ENCODE results near the gene ACOT8. TPM values are rescaled to one million over a fixed set of nuclear protein-coding genes. Genes with fewer than 3 reads are reported as not detected.
A peak's percentile ranks its signal among the peaks of the same experiment; 100 is the strongest.

The ACOT8 gene
- total and polyA plus RNA-seq, 9 of the 15 experiments (the other 6 are each of a cell fraction or from before 2014, with no cell fraction given) = 8.2 to 46.7 (median 20.7) TPM

DNA sequence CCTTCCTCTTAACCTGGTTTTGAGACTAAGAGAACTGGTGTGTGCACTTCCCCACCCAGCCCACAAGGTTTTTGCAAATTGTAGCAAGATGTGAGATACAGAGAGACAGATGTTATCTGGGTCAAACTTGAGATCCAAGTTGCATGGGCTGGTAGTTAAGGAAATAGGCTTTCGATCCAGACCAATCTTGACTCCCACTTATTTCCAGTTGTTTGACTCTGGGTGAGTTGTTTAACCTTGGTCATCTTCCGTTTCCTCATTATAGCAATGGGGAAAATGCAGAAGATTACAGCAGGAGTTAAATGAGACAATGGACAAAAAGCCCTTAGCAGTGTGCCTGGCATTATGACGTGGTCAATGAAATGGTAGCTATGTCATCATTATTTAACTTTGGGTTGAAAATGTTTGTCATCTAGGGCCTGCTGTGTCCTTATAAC lies 21.8 kb downstream of the ACOT8 start:
- peaks cover 32 to 34% of the 10 kb centered on the region in 2 experiments for H3K4me1 ChIP-seq (replicated peaks in 1 of 2; ENCODE audit: control insufficient read depth in 2 of 2, insufficient read depth in 2 of 2, low read length in 2 of 2)
- H3K27ac ChIP-seq (ENCODE audit: extremely low read depth, low read depth, low read length) = peak overlapping the region; percentile 25; the same call in 1 of the 3 replicates
- H3K27me3 ChIP-seq (ENCODE audit: control insufficient read depth in 2 of 2, insufficient read depth in 2 of 2, low read length in 2 of 2) = no peaks in the 10 kb centered on the region
- no peaks in the 10 kb centered on the region for H4K20me1 ChIP-seq (replicated peaks; ENCODE audit: control insufficient read depth, insufficient read depth, low read length)
- H3K79me2 ChIP-seq (ENCODE audit: control insufficient read depth, insufficient read depth, low read length) = no peaks in the 10 kb centered on the region
- TF ChIP-seq GATA2 (CRISPR knock-in tag; IDR thresholded peaks at IDR 0.05) (peak; percentile 52), HMBOX1 (IDR thresholded peaks at IDR 0.05) (peak; percentile 92), JUN (IDR thresholded peaks at IDR 0.05; ENCODE audit: borderline replicate concordance, low read depth, low read length) (no peak), JUN (CRISPR knock-in tag; IDR thresholded peaks at IDR 0.05; ENCODE audit: borderline replicate concordance) (no peak), SPI1 (IDR thresholded peaks at IDR 0.05; ENCODE audit: borderline replicate concordance, low read depth, low read length) (peak; percentile 37; the same call in 1 of the 2 replicates), DNMT1 (IDR thresholded peaks at IDR 0.05) (no peak), ZNF696 (CRISPR knock-in tag; conservative IDR thresholded peaks at IDR 0.05) (no peak), NR3C1 (CRISPR knock-in tag; IDR thresholded peaks at IDR 0.05) (no peak)
- H3K4me3 ChIP-seq = no peak overlapping the region
- peak overlapping the region; percentile 60; the same call in 1 of the 2 replicates for H3K4me2 ChIP-seq (ENCODE audit: insufficient read depth, low read length)
- ChIA-PET CTCF (ENCODE audit: low intra/inter-chr PET ratio) (no interaction called here), POLR2A (no interaction called here)
- H3K9me1 ChIP-seq (ENCODE audit: control insufficient read depth, insufficient read depth, low read length) = no peaks in the 10 kb centered on the region
- FAIRE-seq (no peak), ATAC-seq (no peak), DNase-seq (ENCODE audit: extremely low read depth in 1 of 4, low spot score in 3 of 4) (no peak)
- H2AFZ ChIP-seq (ENCODE audit: low read depth, low read length) = no peak overlapping the region
- no peak overlapping the region for H3K9ac ChIP-seq (ENCODE audit: insufficient read depth in 1 of 2, low read depth in 2 of 2, low read length in 2 of 2)
- in situ Hi-C loops (cut with MboI) (no loop called here), intact Hi-C loops (cut with micrococcal nuclease) (loop anchor here (10.0 kb wide), 1 partner anchor 49 kb away; the partner anchor contains the start of genes SPATA25 and ZSWIM1)
- 56% methylated on average over 3 of the region's 3 CpGs for WGBS (ENCODE audit: insufficient coverage, low coverage, missing lambda C conversion rate)
- BruUV-seq (replicated peaks) = no TSS peak
- H3K36me3 ChIP-seq (ENCODE audit: control insufficient read depth, insufficient read depth, low read length) = no peaks in the 10 kb centered on the region
- no peaks in the 10 kb centered on the region for H3K9me3 ChIP-seq (replicated peaks; ENCODE audit: control insufficient read depth, insufficient read depth, low read depth, low read length)

All from K562 (cell line).